ENCODE measurements around the gene SAMD9.
"Not testable (repeated sequence)": the region's sequence is repeated elsewhere in the genome, so short reads cannot be mapped to it uniquely, and the experiment has no call there.

The SAMD9 gene

DNA sequence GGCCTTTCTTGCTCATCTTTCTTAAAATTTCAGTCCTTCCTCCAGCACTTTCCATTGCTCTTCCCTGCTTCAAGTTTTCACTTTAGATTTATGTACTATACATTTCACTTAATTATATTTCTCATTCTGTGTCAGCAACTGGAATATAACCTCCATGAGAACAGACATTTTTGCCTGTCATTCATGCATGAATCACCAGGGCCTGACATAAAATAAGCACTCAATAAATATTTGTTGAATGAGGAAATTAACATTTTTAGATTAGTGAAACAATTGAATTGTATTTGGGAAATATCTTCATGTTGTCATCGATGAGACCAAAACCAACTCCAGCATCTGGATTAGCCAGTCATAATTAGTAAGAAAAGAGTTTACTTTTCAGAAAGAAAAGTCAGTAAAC is 24.3 kb upstream of the SAMD9 start:
- DNase-seq (ENCODE audit: insufficient read length, low spot score) (no peak), FAIRE-seq (no peak)
- no peak for TF ChIP-seq POLR2A (IDR thresholded peaks at IDR 0.05; ENCODE audit: low read depth, low read length)

DNA sequence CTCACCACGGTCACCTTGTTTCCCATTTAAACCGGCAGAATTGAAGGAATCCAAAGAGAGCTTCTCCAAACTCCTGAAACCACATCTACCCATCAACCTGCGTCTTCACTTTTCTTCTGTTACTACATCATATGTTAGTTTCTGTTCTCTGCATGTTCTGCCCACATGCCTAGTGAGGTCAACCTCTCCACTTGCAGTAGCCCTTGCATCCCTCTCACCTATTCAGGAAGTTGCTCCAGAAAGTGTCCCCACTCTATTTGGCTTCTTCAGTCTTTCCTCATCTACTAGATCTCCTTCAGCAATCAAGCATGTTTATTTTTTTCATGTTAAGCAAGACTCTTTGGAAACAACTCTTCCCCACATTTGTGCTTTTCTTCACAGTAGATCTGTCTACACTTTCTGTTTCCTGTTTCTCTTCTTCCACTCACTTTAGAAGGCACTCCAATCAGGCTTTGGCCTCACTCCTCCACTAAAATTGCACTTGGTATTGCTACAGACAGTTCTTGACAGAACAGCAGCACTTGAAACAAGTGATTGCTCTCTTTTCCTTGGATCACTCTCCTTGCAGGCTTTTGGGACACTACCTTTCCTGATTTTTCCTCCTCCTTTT is 22.9 kb upstream of the SAMD9 start:
- no peak for DNase-seq (ENCODE audit: insufficient read length, low spot score)
- no peak for FAIRE-seq

DNA sequence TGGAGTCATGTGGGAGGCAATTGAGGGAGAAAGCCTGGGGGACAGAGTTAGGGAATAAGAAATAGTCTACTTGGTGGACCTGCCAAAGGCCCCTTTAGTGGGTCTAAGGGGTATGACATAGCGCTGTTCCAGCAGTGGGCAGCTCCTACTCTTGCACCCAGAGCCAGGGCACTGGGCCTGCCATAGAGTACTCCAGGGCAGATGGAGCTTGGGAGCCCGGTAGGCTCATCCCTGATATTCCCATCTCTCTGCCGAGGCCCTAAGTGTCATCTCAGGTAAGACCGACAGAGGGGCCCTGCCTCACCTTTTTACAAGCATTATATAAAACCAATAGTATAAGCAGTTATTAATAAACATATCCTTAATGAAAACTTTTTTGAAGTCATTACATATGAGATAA is 20.8 kb upstream of the SAMD9 start:
- no peak for DNase-seq (ENCODE audit: insufficient read length, low spot score)

More for the DNA sequence above, 22.9 kb upstream of the SAMD9 start:
- no peak for TF ChIP-seq POLR2A (IDR thresholded peaks at IDR 0.05; ENCODE audit: low read depth, low read length)

DNA sequence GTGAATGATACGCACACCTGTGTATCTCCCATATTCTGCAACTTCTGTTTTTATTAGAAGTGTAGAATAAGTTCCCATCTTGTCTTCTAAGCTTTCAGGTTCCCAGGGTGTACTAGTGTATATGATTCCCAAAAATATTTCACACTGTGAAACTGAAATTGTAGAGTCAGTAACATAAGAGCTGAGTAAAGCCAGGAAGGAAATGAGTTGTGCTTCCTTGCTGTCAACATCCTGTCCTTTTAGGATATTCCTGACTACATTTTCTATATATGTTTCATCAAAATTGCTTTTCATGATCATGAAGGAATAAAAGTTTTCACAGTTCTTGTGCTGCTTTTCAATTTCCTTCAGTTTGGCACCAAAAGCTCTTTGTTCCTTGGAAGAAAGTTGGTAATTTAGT is 15.2 kb upstream of the SAMD9 start:
- FAIRE-seq (no peak), DNase-seq (ENCODE audit: insufficient read length, low spot score) (no peak)
- TF ChIP-seq POLR2A (IDR thresholded peaks at IDR 0.05; ENCODE audit: low read depth, low read length): no peak

More for the DNA sequence above, 20.8 kb upstream of the SAMD9 start:
- no peak for FAIRE-seq
- no peak for TF ChIP-seq POLR2A (IDR thresholded peaks at IDR 0.05; ENCODE audit: low read depth, low read length)

DNA sequence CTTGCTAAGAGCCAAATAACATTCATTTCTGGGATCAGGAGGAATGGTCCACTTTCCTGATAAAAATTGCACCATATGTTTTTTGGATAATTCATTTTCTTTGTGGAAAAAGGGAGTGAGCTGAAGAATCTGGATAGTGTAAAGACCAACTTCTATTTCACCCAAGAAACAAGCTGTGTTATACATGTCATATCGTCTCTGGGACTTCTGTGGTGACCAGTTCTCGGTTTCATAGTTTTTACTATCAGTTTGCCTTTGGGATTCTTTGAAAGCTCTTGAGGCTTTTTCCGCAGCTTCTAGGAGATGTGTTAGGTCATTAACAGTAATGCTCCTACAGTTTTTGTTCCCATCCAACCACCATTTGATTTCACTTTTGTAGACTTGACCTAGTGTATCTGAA is 14.4 kb upstream of the SAMD9 start:
- DNase-seq (ENCODE audit: insufficient read length, low spot score): no peak
- TF ChIP-seq POLR2A (IDR thresholded peaks at IDR 0.05; ENCODE audit: low read depth, low read length): no peak
- no peak for FAIRE-seq

DNA sequence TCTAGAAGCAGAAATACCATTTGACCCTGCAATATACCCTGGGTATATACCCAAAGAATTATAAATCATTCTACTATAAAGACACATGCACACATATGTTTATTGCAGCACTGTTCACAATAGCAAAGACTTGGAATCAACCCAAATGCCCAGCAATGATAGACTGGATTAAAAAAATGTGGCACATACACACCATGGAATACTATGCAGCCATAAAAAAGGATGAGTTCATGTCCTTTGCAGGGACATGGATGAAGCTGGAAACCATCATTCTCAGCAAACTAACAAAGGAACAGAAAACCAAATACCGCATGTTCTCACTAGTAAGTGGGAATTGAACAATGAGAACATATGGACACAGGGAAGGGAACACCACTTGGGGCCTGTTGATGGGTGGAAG is 9.2 kb upstream of the SAMD9 start:
- DNase-seq (ENCODE audit: insufficient read length, low spot score); FAIRE-seq: not testable (repeated sequence)

DNA sequence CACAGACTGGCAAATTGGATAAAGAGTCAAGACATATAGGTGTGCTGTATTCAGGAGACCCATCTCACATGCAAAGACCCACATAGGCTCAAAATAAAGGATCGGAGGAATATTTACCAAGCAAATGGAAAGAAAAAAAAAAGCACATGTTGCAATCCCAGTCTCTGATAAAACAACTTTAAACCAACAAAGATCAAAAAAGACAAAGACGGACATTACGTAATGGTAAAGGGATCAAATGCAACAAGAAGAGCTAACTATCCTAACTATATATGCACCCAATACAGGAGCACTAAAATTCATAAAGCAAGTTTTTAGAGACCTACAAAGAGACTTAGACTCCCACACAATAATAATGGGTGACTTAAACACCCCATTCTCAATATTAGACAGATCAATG is 5.8 kb upstream of the SAMD9 start:
- not testable (repeated sequence) for DNase-seq (ENCODE audit: insufficient read length, low spot score); FAIRE-seq

DNA sequence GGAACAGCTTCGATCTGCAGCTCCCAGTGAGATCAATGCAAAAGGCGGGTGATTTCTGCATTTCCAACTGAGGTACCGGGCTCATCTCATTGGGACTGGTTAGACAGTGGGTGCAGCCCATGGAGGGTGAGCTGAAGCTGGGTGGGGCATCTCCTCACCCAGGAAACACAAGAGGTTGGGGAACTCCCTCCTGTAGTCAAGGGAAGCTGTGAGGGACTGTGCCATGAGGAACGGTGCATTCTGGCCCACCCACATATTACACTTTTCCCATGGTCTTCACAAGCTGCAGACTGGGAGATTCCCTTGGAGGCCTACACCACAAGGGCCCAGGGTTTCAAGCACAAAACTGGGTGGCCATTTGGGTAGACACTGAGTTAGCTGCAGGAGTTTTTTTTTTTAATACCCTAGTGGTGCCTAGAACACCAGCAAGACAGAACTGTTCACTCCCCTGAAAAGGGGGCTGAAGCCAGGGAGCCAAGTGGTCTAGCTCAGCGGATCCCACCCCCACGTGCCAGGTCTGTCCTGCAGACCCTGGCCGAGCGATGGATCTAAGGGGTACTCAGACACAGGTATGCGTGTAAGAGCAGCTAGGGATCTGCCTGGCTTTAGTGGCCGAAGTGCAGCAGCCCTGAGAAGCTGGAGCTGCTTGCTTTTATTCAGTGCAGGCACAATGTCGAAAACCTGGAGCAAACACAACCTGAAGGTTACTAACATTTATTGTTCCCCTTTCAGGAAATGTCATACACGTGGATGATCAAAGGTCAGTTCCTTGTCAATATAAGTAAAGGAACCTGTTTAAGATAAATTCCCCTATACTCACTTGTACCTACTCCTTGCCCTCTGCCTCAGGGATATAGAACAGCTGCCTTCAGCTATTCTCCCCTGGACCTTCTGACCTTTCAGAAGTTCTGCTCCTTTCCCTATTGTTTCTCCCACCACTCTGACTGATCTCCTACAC is 3.1 kb upstream of the SAMD9 start:
- FAIRE-seq (no peak), DNase-seq (ENCODE audit: insufficient read length, low spot score) (no peak)
- TF ChIP-seq POLR2A (IDR thresholded peaks at IDR 0.05; ENCODE audit: low read depth, low read length): no peak

DNA sequence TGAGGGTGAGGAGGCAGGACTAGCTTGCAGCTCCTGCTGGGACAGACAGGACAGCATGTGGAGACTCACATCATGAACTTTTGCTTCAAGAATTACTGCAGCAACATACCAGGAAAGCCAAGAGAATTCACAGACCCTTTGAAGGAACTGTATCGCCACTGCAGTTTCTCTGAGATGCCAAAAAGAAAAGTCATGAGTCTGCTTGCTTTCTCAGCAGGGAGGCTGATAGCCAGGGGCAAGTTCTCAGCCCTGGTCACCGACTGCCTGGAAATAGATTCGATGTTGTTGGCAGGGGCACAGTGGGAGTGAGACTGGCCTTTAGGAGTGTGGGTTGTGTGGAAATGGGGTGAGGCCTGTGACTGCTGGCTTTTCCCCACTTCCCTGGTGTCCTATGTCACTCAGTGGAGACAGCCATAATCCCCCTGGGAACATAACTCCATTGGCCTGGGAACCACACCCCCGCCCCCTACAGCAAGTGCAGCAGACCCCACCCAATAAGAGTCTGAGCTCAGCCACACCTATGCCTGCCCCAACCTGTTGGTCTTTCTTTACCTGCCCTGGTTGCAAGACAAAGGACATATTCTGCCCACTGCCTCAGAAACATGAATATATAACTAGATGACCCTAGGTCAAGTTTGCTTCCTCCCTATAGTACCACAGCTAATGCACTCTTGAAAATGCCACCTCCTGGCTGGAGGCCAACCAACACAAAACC is 1.6 kb upstream of the SAMD9 start:
- DNase-seq (ENCODE audit: insufficient read length, low spot score) (peak; percentile 12), FAIRE-seq (peak; percentile 23)
- no peak for TF ChIP-seq POLR2A (IDR thresholded peaks at IDR 0.05; ENCODE audit: low read depth, low read length)

DNA sequence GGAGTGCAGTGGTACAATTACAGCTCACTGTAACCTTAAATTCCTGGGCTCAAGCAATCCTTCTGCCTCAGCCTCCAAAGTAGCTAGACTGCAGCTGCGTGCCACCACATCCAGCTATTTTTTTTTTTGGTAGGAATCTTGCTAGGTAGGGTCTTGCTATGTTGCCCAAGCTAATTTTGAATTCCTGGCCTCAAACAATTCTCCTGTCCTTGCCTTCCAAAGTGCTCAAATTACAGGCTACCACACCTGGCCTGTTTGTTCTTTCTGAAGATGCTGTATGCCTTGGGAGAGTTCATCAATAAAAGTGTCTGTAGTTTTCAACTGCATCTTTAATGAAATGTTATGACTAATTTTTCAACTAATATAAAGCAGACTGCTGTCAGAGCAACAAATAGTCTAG is 452 bp downstream of the SAMD9 start:
- DNase-seq (ENCODE audit: insufficient read length, low spot score): no peak
- no peak for TF ChIP-seq POLR2A (IDR thresholded peaks at IDR 0.05; ENCODE audit: low read depth, low read length)
- FAIRE-seq: no peak

DNA sequence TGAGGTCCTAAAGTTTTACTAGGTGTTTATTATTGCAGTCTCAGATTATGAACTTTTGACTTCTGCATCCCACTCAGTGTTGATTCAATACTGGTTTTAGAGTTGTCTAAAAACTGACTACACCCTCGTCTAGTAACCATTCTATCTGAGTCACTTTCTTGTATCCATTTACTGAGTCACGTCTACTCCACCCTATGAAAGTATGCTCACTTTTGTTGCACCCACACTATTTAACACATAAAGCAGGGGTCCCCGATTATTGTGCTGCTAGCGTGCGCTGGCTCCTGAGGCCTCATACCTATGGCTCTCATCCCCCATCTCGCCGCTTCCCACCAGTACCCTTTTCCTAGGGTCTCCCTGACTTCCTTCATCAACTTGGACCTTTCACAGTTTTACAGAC is 2.0 kb downstream of the SAMD9 start:
- TF ChIP-seq POLR2A (IDR thresholded peaks at IDR 0.05; ENCODE audit: low read depth, low read length): no peak
- FAIRE-seq (peak; percentile 15), DNase-seq (ENCODE audit: insufficient read length, low spot score) (peak; percentile 41)

DNA sequence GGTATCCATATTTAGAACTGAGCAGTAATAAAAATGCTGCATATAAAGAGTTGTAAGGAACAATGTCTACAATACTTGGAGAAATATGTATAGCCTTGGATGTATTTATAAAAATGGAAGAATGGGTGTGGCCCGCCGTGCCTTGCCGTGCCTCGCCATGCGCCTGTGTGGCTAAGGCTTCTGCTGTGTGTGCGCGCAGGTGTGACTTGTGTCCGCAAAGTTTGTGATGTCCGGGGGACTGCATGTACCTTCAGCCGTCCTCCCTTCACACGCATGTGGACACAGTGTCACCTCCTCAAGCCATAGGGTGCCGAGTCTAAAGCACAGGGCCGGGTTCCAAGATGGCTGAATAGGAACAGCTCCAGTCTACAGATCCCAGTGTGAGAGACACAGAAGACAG is 9.8 kb downstream of the SAMD9 start:
- FAIRE-seq (no peak), DNase-seq (ENCODE audit: insufficient read length, low spot score) (no peak)
- TF ChIP-seq POLR2A (IDR thresholded peaks at IDR 0.05; ENCODE audit: low read depth, low read length): no peak

DNA sequence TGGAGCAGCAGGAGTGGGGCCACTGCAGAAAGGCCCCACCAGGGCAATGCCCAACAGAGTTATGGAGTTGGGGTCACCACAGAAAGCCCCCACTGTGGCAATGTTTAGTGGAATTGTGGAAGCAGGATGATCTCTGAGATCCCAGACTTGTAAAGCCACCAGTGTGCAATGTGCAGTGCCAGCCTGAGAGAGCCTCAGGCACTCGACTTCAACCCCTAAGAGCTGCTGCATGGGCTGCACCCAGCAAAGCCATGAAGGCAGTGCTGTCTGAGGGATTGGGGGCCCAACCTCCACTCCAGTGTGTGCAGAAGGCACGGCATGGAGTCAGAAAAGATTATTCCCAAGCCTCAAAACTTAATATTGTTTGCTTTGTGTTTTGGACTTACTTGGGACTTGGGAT is 20.4 kb downstream of the SAMD9 start:
- no peak for TF ChIP-seq POLR2A (IDR thresholded peaks at IDR 0.05; ENCODE audit: low read depth, low read length)
- no peak for DNase-seq (ENCODE audit: insufficient read length, low spot score)
- no peak for FAIRE-seq

DNA sequence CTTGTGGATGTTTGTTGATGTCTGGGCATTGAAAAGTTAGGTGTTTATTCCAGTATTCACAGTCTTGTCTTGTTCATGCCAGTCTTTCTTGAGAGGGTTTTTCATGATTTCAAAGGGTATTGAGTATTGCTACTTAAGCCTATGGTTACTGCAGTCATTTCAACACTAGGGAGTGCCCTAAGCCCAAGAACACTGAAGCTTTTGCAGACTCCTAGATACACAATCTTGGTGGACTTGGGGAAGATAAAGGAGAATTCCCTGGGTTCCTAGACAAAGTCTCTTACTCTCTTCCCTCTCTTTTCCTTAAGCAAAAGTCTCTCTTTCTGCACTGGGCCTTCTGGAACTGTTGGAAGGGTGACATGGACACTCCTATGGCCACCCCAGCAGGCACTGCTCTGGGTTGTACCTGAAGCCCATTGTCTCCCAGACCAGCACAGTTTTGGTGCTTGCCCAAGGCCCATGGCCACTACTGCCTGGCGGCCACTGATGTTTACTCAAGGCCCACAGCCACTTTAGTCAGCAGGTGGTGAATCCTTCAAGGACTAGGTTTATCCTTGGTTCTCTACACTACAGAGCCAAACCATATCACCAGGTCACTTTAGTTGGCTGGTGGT is 24.9 kb downstream of the SAMD9 start:
- FAIRE-seq (no peak), DNase-seq (ENCODE audit: insufficient read length, low spot score) (no peak)
- TF ChIP-seq POLR2A (IDR thresholded peaks at IDR 0.05; ENCODE audit: low read depth, low read length): no peak

DNA sequence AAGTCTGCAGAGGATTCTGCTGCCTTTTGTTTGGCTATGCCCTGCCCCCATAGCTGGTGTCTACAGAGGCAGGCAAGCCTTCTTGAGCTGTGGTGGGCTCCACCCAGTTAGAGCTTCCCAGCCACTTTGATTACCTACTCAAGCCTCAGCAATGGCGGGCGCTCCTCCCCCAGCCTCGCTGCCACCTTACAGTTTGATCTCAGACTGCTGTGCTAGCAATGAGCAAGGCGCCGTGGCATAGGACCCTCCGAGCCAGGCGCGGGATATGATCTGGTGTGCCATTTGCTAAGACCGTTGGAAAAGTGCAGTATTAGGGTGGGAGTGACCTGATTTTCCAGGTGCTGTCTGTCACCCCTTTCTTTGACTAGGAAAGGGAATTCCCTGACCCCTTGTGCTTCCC is 44.4 kb downstream of the SAMD9 start:
- not testable (repeated sequence) for DNase-seq (ENCODE audit: insufficient read length, low spot score); FAIRE-seq

Measured in H54 (cell line).